ENCODE results near the gene ZGRF1.
"Not testable (repeated sequence)": the region's sequence is repeated elsewhere in the genome, so short reads cannot be mapped to it uniquely, and the experiment has no call there.

Gene ZGRF1

DNA sequence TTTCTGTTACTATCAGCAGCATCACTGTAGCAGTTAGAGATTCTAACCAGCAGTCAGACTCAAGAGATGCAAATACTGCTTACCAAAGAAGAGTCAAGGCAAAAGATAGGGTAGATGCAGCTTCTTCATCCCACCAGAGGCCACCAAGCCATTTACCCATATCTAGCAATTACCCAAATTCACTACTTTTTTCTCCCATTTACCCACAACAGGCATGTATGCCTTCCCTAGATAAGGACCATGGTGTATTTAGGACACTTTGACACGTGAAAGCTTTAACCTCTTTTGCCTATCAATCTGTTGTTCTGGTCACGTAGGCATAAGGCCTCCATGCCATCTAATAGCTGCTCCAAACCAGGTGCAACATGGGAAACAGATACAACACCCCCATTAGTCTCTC lies 5.8 kb upstream of the ZGRF1 start:
- TF ChIP-seq, protein P1, sequence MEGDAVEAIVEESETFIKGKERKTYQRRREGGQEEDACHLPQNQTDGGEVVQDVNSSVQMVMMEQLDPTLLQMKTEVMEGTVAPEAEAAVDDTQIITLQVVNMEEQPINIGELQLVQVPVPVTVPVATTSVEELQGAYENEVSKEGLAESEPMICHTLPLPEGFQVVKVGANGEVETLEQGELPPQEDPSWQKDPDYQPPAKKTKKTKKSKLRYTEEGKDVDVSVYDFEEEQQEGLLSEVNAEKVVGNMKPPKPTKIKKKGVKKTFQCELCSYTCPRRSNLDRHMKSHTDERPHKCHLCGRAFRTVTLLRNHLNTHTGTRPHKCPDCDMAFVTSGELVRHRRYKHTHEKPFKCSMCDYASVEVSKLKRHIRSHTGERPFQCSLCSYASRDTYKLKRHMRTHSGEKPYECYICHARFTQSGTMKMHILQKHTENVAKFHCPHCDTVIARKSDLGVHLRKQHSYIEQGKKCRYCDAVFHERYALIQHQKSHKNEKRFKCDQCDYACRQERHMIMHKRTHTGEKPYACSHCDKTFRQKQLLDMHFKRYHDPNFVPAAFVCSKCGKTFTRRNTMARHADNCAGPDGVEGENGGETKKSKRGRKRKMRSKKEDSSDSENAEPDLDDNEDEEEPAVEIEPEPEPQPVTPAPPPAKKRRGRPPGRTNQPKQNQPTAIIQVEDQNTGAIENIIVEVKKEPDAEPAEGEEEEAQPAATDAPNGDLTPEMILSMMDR (IDR thresholded peaks at IDR 0.05; ENCODE audit: low read depth, low read length) = no peak
- H3K4me3 ChIP-seq (ENCODE audit: low read depth, low read length) = no peak overlapping the region

DNA sequence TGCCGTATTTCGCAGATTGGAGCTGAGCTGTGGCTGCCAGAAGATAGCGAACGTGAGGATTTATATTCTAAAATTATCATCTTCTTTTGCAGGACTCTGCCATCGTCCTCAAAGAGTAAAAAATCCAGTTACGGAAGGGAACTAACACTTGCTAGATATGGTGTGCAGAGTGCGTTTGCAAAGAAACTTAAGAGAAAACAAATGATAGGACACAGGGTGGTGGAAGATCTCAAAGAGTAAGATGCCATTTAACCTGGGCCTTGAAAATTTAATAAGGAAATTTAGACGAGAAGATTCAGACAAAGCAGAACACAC lies 800 bp upstream of the ZGRF1 start:
- TF ChIP-seq, protein P1 (IDR thresholded peaks at IDR 0.05; ENCODE audit: low read depth, low read length) = no peak

DNA sequence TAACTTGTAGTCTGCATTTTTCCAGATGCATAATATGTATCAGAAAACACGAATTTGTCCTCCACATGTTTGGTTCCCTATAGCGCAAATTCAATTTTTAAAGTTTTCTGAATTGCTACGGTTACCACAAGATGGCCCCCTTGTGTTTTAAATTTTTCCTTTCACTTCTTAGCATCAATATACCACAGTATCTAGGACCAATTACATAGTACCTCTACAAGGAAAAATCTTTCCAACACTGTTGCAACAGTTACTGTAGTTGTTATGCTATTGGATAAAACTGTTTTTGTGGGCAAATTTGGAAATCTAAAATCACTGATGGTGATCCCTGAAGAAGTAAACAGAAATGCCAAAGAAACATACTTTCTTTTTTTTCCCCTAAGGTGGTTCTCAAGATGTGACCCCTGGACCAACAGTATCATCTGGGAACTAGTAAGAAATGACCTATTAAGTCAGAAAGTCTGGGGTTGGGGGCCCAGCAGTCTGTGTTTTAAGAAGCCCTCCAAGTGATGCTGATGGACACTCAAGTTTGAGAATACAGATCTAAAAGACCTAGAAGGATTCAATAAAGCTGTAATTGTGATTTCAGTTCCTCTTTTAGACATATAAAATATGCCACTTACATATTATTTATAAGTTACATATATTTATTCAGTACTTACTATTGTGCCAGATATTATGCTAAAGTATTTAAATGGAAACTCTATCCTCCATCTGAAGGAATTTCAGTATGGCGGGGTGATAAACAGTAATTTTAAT lies 3.1 kb downstream of the ZGRF1 start:
- H3K4me3 ChIP-seq (ENCODE audit: low read depth, low read length) = no peak overlapping the region
- TF ChIP-seq, protein P1 (IDR thresholded peaks at IDR 0.05; ENCODE audit: low read depth, low read length) = no peak

More for the DNA sequence above, 800 bp upstream of the ZGRF1 start:
- H3K4me3 ChIP-seq (ENCODE audit: low read depth, low read length) = peak overlapping the region; percentile 78

DNA sequence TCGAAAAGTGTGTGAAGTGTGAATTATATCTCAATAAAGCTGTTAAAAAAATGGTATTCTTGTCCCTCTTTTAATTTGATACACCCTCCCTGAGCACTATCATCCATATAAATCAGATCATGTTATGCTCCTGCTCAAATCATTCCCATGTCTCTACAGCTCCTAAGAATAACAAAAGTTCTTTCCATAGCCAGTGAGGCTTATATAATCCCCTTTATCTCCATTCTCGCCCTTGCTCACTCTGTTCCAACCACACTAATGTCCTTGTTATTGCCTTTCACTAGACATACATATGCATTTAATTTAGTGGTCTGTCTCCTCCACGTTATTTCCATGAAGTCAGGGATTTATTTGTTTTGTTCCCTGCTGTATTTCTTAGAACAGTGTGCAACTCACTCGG lies 10.5 kb downstream of the ZGRF1 start:
- TF ChIP-seq, protein P1 (IDR thresholded peaks at IDR 0.05; ENCODE audit: low read depth, low read length) = no peak
- H3K4me3 ChIP-seq (ENCODE audit: low read depth, low read length) = no peak overlapping the region

DNA sequence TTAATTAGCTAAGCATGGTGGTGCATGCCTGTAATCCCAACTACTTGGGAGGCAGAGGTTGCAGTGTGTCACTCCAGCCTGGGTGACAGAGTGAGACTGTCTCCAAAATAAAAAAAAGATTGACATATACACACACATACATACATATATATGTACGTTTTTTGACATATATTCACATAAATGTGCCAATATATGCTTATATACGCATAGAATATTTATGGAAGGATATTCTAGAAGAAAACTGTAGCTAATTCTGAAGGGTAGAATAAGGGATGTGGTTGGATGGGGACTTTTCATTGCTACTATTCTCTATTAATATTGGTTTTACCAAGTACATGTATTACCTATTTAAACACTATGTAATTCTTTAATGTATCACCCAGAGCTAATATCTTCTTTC lies 19.7 kb downstream of the ZGRF1 start:
- no peak overlapping the region for H3K4me3 ChIP-seq (ENCODE audit: low read depth, low read length)
- TF ChIP-seq, protein P1 (IDR thresholded peaks at IDR 0.05; ENCODE audit: low read depth, low read length) = no peak

DNA sequence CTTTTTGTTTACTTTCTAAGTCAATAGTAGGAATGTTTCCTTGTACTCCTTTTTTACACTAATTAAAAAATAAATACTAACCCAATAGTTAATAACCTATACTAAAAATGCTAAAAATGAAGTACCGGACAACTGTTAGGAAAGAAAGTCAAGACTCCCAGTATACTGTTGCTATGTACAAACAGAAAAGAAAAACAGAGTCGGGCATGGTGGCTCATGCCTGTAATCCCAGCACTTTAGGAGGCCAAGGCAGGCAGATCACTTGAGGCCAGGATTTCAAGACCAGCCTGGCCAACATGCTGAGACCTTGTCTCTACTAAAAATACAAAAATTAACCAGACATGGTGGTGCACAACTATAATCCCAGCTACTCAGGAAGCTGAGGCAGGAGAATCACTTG lies 23.9 kb downstream of the ZGRF1 start:
- not testable (repeated sequence) for H3K4me3 ChIP-seq (ENCODE audit: low read depth, low read length)

DNA sequence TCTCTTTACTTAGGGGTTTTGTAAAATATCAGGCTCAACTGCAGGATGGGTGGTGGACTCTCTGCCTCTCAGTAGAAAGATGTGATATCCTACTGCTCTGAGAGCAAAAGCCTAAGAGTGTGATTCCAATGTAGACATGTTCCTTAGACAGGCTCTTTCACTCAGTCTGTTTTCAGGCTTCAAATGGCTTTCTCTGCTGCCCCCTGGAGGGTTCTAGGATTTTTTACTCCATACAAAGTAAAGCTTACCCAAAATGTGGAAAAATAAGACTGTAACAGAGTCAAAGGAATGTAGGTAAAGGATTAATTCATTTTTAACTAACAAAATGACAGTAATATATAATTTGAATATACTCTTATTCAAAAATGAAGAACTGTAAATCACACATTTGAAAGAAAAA lies 32.1 kb downstream of the ZGRF1 start:
- TF ChIP-seq, protein P1 (IDR thresholded peaks at IDR 0.05; ENCODE audit: low read depth, low read length) = peak; percentile 45
- no peak overlapping the region for H3K4me3 ChIP-seq (ENCODE audit: low read depth, low read length)

DNA sequence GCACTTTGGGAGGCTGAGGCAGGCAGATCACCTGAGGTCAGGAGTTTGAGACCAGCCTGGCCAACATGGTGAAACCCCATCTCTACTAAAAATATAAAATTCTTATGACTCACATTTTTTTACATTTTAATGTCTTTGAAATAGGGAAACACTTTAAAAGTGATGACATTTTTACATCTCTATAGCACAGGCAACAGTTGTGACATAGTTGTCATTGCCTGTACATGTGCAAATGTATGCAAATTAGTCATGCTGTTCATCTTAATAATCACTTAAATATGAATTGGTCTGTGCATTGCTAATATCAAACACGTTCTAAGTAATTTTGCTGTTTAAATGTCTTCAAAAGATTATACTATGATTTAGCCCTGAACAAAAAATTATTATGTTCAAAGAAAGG lies 41.7 kb downstream of the ZGRF1 start:
- H3K4me3 ChIP-seq (ENCODE audit: low read depth, low read length) = no peak overlapping the region
- TF ChIP-seq, protein P1 (IDR thresholded peaks at IDR 0.05; ENCODE audit: low read depth, low read length) = no peak

All from WI38 (cell line).